LNCaP clone FGC (cell line): ENCODE measurements around the gene ITPR2.
A peak's percentile ranks its signal among the peaks of the same experiment; 100 is the strongest.

ENCODE experiments used
- DNase-seq: peaks from one replicate; pipeline ENCODE4 v3.0.0-alpha.2; 2011; ENCODE audit warnings: low read depth
- H3K4me3 ChIP-seq: 2 replicates; pipeline ENCODE4 v1.5.1; 2011; ENCODE audit warnings: mild to moderate bottlenecking, low read depth, low read length, control low read depth
- TF ChIP-seq, protein P1 (sequence below): IDR thresholded peaks from 2 replicates; pipeline ENCODE4 v1.5.1; 2012; ENCODE audit warnings: mild to moderate bottlenecking; ENCODE audit not compliant: control insufficient read depth, insufficient read depth; ENCODE audit errors: extremely low read depth

The ITPR2 gene

DNA sequence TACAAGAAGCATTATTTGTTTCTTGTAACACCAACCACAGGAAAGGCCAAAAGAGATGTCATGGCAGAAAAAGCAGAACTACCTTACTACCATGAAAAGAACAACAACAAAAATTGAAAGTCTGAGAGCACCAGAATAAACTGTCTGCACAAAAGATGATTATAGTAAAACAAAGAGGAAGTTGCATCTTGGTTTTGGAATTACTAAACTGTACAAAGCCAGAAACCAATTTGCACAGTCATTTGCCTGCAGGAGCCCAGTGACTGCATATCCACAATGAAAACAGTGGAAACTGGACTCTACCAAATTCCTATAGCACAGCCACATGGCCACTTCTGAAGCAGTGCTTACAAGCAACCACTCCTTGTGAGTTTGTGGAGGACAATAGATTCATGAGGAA, 361.4 kb downstream of the ITPR2 start:
- no peak overlapping the region for H3K4me3 ChIP-seq
- no peak for DNase-seq
- TF ChIP-seq, protein P1, sequence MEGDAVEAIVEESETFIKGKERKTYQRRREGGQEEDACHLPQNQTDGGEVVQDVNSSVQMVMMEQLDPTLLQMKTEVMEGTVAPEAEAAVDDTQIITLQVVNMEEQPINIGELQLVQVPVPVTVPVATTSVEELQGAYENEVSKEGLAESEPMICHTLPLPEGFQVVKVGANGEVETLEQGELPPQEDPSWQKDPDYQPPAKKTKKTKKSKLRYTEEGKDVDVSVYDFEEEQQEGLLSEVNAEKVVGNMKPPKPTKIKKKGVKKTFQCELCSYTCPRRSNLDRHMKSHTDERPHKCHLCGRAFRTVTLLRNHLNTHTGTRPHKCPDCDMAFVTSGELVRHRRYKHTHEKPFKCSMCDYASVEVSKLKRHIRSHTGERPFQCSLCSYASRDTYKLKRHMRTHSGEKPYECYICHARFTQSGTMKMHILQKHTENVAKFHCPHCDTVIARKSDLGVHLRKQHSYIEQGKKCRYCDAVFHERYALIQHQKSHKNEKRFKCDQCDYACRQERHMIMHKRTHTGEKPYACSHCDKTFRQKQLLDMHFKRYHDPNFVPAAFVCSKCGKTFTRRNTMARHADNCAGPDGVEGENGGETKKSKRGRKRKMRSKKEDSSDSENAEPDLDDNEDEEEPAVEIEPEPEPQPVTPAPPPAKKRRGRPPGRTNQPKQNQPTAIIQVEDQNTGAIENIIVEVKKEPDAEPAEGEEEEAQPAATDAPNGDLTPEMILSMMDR, result no peak

DNA sequence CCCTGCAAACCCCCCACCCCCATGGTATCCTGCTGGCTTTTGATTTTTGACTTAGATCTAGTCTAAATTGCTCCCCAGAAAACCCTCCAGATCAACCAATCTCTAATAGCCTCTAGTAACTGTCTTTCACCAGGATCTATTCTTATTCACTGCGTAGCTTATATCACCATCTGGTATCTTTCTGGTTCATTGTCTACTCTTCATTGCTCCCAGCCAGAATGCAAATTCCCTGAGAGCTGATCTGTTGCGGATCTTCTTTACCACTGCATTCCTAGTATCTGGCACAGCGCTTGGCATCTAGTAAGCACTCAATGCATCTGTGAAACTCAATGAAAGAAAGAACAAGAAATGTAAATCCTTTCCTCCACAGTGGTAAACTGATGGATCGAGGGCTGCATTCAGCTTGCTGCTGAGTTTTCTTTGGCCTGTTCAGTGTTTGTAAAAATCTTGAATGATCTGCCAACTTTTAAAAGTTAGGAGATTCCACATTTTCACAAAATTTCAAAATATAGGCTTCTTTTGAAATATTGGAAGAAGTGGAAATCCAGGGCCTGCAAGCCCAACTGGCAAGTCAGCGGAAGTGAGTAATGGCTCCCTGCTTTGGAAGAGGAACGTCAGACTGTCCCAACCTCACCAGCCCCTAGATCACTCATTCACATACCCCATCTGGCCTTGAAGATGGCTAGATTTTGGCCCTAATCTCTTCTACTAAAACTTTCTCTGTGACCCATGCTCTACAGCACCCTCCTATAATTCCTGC, 363.4 kb downstream of the ITPR2 start:
- H3K4me3 ChIP-seq, result no peak overlapping the region
- DNase-seq, result no peak
- TF ChIP-seq, protein P1, result no peak

DNA sequence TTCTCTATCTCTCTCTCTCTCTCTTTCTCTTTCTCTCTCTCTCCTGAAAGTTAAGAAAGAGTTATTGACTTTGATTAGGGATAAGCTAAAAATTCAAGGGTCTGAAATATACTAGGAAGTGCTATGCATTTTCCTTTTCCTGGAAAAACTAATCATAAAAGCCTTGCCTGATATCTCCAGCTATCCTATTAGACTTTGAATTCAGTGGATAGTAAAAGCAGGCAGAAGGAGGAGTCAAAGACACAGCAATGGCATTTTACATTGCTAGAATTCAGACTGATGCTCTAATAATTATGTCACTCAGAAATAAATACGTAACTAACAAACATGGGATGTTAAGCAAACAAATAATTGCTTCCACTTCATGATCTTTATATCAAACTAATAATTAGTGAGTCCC, 365.6 kb downstream of the ITPR2 start:
- no peak for DNase-seq
- TF ChIP-seq, protein P1, result no peak
- H3K4me3 ChIP-seq, result no peak overlapping the region

DNA sequence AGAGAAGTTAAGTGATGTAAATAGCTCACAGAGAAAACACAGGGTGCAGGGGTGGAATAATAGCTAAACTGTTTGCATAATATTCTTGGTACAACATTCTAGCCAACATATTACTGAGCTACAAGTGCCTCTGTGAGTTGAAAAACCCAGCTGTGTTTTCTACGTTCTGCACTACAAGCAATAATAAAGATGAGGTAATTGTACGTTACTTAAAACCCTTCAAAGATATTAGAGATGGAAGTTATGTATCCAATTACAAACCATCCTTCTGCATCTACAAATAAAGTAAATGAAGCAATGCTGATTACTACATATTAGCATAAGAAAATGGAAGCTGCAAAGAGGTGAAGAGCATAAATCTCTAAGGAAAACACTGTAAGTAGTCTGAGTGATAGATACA, 366.3 kb downstream of the ITPR2 start:
- TF ChIP-seq, protein P1, result no peak
- no peak overlapping the region for H3K4me3 ChIP-seq
- no peak for DNase-seq

DNA sequence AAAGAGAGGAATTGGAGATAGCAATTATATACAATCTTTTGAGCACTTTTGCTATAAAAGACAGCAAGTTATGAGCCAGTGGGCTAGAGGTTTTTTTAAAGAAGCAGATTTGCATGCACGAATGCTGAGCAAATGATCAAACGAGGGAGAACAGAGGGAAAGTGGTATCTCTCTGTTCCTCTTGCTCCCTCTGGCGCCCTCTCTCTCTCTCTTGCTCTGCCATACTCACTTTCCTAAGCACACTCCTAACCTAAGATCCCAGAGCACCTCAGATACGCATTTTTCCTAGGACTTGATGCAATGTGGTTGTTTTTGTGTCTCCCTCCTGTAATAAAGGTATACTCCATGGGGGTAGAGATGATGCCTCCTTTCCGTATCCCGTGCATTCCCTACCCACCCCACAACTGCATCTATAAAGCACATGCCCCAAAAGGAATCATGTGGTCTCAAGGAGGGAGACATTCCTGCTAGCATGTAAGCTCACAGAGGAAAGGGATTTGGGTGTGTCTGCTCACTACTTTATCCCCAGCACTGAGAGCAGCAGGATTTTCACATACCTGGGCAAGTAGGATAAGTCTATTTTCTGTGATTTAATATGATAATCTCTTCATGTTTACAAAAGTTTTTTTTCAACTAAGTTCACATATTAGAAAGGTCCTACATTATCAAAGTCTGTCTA, 367.4 kb downstream of the ITPR2 start:
- TF ChIP-seq, protein P1, result peak; percentile 18; the same call in 1 of the 2 replicates
- DNase-seq, result no peak
- no peak overlapping the region for H3K4me3 ChIP-seq

DNA sequence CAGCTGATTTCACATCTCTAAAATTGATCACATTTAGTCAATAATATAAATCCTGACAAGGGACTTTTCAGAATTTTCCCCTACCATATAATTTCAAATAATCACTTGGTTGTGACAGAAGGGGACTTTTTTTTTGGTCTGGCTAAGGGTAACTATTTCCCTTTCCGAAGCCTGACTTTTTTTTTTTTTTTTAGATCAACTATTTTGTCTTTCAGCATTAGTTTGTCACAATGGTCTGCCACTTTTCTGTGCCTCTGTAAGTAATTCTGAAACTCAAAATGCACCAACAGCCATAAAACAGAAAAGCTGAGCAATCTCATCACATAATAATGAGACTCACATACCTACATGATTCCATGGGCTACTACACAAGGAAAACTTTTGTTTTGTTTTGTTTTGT, 371.2 kb downstream of the ITPR2 start:
- TF ChIP-seq, protein P1, result no peak
- H3K4me3 ChIP-seq, result no peak overlapping the region
- DNase-seq, result no peak
